Ectodermal cell (in vitro differentiated cells): ENCODE data around the gene NCS1.
A peak's percentile ranks its signal among the peaks of the same experiment; 100 is the strongest.

ENCODE experiments used
- H3K27ac ChIP-seq: 2 replicates; pipeline ENCODE4 v1.7.0; 2013; ENCODE audit warnings: mild to moderate bottlenecking, low read depth, low read length; ENCODE audit not compliant: insufficient read depth, poor library complexity, severe bottlenecking
- H3K27me3 ChIP-seq: 2 replicates; pipeline ENCODE4 v1.7.0; 2013; ENCODE audit warnings: mild to moderate bottlenecking, low read length; ENCODE audit not compliant: insufficient read depth, control insufficient read depth, poor library complexity, severe bottlenecking
- H3K36me3 ChIP-seq: one replicate; pipeline ENCODE4 v1.7.0; 2013; ENCODE audit warnings: low read length; ENCODE audit not compliant: control insufficient read depth, insufficient read depth
- H3K4me1 ChIP-seq: one replicate; pipeline ENCODE4 v1.7.0; 2013; ENCODE audit warnings: low read length; ENCODE audit not compliant: control insufficient read depth, insufficient read depth
- H3K4me3 ChIP-seq: 2 replicates; pipeline ENCODE4 v1.7.0; 2013; ENCODE audit warnings: low read depth, low read length, control low read depth; ENCODE audit not compliant: insufficient read depth
- H3K9me3 ChIP-seq: 2 replicates; pipeline ENCODE4 v1.7.0; 2013; ENCODE audit warnings: mild to moderate bottlenecking, low read length, moderate library complexity; ENCODE audit not compliant: control insufficient read depth
- WGBS, 2 experiments: methylation state at CpG; one replicate each; pipeline ENCODE4 v1.1.7; 2013; ENCODE audit warnings: missing lambda C conversion rate in 2 of 2; 5-methylcytosine and 5-hydroxymethylcytosine counted together

Gene NCS1

DNA sequence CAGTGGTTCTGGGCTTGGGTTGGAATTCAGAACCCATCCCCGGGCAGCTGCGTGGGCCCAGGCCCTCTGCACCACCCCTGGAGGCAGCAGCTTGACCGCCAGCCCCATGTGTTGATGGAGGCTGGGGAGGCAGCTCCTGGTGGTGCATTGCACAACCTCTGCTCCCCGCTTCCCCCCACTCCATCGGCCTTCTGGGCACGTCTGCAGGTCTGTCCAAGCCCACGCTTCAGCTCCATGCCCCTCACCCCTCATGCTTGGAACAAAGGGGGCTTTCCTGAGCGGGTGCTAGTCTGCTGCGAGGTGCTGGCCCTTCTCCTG lies 1.4 kb downstream of the NCS1 start:
- Histone ChIP-seq H3K36me3 (no peaks in the 10 kb centered on the region), H3K4me3 (peak overlapping the region; percentile 65), H3K4me1 (peaks cover 17% of the 10 kb centered on the region), H3K9me3 (no peaks in the 10 kb centered on the region), H3K27ac (no peak overlapping the region), H3K27me3 (peaks cover 6% of the 10 kb centered on the region)
- WGBS, 2 experiments = 67 to 72% methylated on average over 9 of the region's 9 CpGs

GRCh38 chr9:130174025-130174424 lies 1.8 kb downstream of the NCS1 start:
- Histone ChIP-seq H3K9me3 (no peaks in the 10 kb centered on the region), H3K27me3 (peaks cover 6% of the 10 kb centered on the region), H3K4me1 (peaks cover 17% of the 10 kb centered on the region), H3K27ac (no peak overlapping the region), H3K4me3 (peak overlapping the region; percentile 65), H3K36me3 (no peaks in the 10 kb centered on the region)
- WGBS, 2 experiments = 94 to 95% methylated on average over 9 of the region's 9 CpGs

DNA sequence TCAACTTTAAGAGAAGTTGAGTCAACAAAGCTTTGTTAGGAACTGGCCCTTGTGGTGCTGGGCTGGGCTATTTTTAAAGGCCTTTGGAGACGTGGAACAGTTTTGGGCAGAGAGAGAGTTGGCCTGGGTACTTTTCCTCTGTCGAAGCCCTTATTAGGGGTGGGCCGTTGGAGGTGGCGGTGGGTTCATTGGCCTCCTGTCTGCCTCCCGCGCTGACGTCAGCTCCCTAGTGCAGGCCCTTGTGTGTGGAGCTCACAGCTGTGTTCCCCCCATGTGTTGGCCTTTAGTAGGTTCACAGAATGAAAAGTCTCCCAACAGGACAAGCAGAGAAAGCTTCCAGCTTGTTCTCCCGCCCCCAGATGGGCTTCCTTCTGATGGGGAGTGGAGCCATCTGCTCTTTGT lies 2.7 kb downstream of the NCS1 start:
- Histone ChIP-seq H3K9me3 (no peaks in the 10 kb centered on the region), H3K27ac (peak overlapping the region; percentile 50), H3K36me3 (no peaks in the 10 kb centered on the region), H3K4me3 (no peak overlapping the region), H3K27me3 (peaks cover 6% of the 10 kb centered on the region), H3K4me1 (peaks cover 17% of the 10 kb centered on the region)
- 66 to 67% methylated on average over 8 of the region's 8 CpGs for WGBS, 2 experiments

- 87 to 88% methylated on average over 9 of the region's 9 CpGs for WGBS, 2 experiments
- Histone ChIP-seq H3K36me3 (no peaks in the 10 kb centered on the region), H3K27ac (no peak overlapping the region), H3K27me3 (peaks cover 6% of the 10 kb centered on the region), H3K4me3 (no peak overlapping the region), H3K4me1 (peaks cover 17% of the 10 kb centered on the region), H3K9me3 (no peaks in the 10 kb centered on the region)
Measured at GRCh38 chr9:130175355-130175754, 3.2 kb downstream of the NCS1 start.

DNA sequence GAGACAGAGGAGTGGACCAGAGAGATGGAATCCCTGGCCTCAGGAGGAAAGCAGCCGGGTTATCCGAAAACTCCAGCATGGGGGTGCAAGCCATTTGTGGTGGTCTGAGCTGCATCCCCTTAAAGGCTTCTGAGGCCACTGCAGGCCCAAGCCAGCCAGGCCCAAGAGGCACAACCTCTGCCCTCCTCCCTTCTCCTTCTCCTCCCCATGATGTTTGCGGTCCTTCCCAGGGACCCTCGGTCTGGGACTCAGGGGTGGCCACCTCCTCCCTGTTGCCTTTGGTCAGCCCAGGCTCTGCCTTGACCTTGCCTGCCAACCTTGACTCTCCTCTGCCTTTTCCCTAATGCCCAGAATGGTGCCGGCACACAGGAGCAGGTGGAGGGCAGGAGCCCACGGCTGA lies 4.6 kb downstream of the NCS1 start:
- Histone ChIP-seq H3K36me3 (no peaks in the 10 kb centered on the region), H3K4me3 (no peak overlapping the region), H3K27ac (no peak overlapping the region), H3K9me3 (no peaks in the 10 kb centered on the region), H3K4me1 (peaks cover 17% of the 10 kb centered on the region), H3K27me3 (no peaks in the 10 kb centered on the region)
- whole genome bisulfite sequencing, 2 experiments = 92 to 93% methylated on average over 6 of the region's 6 CpGs

DNA sequence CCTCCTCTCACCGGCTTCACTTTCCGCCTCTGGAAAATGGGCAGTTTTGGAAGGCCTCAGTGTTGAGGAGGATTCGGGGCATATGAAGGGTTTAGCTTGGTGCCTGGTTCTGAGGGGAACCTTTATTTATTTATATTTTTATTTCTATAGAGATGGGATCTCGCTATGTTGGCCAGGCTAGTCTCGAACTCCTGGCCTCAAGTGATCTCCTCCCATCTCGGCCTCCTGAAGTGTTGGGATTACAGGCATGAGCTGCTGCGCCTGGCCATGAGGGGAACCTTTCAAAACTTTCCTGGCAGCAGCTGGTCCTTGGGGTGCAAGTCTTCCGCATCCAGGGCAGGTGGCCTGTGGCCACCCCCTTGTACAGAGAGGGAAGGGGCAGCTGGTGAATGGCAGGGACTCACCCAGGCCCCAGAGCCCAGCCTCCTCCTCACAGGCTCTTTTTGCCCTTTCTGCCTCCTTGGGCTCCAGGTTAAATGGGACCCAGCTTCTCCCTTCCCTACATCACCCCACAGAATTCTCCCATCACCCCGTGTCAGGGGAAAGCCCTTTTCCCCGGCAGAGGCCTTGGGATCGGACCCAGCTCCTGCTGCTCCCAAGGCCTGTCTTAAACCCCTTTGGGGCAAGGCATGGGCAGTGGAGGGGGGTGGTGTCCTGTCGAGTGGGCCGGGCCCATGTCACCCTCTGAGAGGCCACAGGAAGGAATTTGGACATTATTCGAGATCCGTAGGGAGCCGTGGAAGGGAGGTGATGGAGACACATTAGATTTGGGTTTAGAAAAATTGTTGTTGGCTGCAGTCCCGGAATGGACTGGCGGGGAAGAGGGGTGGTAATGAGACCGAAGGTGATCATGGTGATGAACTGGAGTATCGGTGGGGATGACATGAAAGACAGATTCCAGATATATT lies 5.9 kb downstream of the NCS1 start:
- no peaks in the 10 kb centered on the region for H3K36me3 ChIP-seq
- H3K9me3 ChIP-seq = no peaks in the 10 kb centered on the region
- no peaks in the 10 kb centered on the region for H3K27me3 ChIP-seq
- H3K27ac ChIP-seq = no peak overlapping the region
- no peak overlapping the region for H3K4me3 ChIP-seq
- H3K4me1 ChIP-seq = peaks cover 21% of the 10 kb centered on the region
- 93% methylated on average over 18 to 19 of the region's 20 CpGs for WGBS, 2 experiments

DNA sequence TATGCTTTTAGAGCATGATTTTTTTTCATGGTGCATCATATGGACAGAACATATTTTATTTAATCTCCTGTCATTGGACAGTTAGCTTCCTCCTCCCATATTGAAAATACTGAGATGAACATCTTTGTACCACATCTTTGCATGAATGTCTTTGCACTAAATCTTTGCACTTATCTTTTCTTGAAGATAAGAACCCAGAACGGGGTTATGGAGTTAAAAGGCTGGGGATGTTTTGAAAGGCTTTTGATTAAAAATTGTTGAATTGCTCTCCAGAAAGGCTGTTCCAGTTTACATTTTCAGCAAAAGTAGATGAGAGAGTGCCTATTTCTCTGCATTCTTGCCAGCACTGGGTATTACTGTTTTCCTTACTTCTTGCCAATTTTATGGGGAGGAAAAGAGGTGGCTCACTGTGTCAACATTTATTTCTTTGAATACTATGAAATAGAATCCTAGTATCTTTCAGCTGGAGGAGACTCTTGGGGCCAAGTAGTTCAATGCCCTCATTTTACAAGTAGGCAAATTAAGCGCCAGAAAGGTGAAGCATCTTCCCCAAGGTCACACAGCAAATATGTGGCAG lies 7.2 kb downstream of the NCS1 start:
- peaks cover 17% of the 10 kb centered on the region for H3K4me1 ChIP-seq
- no peaks in the 10 kb centered on the region for H3K36me3 ChIP-seq
- WGBS, 2 experiments = 94 to 97% methylated on average over 2 of the region's 2 CpGs
- no peak overlapping the region for H3K4me3 ChIP-seq
- H3K27ac ChIP-seq = no peak overlapping the region
- no peaks in the 10 kb centered on the region for H3K27me3 ChIP-seq
- no peaks in the 10 kb centered on the region for H3K9me3 ChIP-seq

- H3K4me3 ChIP-seq = no peak overlapping the region
- H3K36me3 ChIP-seq = no peaks in the 10 kb centered on the region
- no peak overlapping the region for H3K27ac ChIP-seq
- H3K9me3 ChIP-seq = no peaks in the 10 kb centered on the region
- peaks cover 18% of the 10 kb centered on the region for H3K4me1 ChIP-seq
- no peaks in the 10 kb centered on the region for H3K27me3 ChIP-seq
- WGBS, 2 experiments = 94% methylated on average over 12 of the region's 12 CpGs
Measured at GRCh38 chr9:130180516-130180915, 8.3 kb downstream of the NCS1 start.

DNA sequence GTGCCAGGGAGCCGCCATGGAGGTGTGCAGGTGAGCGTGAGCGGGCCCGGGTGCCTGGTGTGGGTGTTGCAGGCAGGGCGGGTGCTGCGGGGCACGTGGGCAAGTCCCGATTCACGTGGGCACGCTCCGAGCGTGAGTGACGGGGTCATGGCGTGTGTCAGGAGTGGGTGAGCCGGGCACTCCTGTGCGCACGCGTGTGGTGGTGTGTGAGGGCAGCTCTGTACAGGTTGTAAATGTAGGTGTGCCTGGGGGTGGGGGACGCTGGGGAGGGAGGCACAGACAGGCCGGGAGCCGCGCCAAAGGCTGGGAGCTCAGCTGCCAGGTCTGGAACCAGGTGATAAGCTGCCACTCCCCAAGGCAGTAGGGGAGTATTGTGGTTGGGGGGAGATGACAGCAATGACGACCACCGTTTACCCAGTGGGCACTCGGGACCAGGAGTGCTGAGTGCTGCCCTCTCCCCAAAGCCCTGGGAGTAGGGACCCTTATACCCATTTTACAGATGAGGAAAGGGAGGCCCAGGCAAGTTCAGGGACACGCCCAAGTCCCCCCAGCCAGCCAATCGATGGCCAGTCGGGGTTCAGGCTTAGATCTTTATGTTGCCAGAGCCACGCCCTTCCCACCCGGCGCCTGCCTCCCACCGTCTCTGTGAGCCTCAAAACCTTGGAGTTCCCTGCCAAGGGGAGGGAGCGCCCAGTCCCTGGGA lies 9.6 kb downstream of the NCS1 start:
- Histone ChIP-seq H3K27me3 (no peaks in the 10 kb centered on the region), H3K9me3 (no peaks in the 10 kb centered on the region), H3K4me3 (no peak overlapping the region), H3K4me1 (peaks cover 32% of the 10 kb centered on the region), H3K27ac (no peak overlapping the region), H3K36me3 (no peaks in the 10 kb centered on the region)
- 95 to 96% methylated on average over 33 of the region's 33 CpGs for WGBS, 2 experiments

- Histone ChIP-seq H3K9me3 (no peaks in the 10 kb centered on the region), H3K4me1 (peaks cover 38% of the 10 kb centered on the region), H3K27ac (no peak overlapping the region), H3K27me3 (no peaks in the 10 kb centered on the region), H3K4me3 (no peak overlapping the region), H3K36me3 (no peaks in the 10 kb centered on the region)
- 91 to 93% methylated on average over 17 of the region's 17 CpGs for WGBS, 2 experiments
Measured at GRCh38 chr9:130182381-130182909, 10.2 kb downstream of the NCS1 start.
